ENCODE measurements around the gene OGG1.

- TF ChIP-seq EZH2 (IDR thresholded peaks at IDR 0.05; ENCODE audit: insufficient read depth, poor library complexity, severe bottlenecking) (no peak), EZH2phosphoT487 (IDR thresholded peaks at IDR 0.05; ENCODE audit: insufficient read depth, low read depth) (no peak)
Observed at GRCh38 chr3:9744162-9744561, 5.6 kb upstream of the OGG1 start.
